Activated T-helper 9 cell treated with anti-CD3 and anti-CD28 coated beads, Interleukin-2, amount 50 U/mL, for 16 hours (primary cell): Measurements from ENCODE around the gene DDI2.
"Not testable (repeated sequence)": the region's sequence is repeated elsewhere in the genome, so short reads cannot be mapped to it uniquely, and the experiment has no call there.

Source experiments
- DNase-seq: peaks from one replicate; pipeline ENCODE4 v3.0.0-alpha.2; 2020; ENCODE audit warnings: low read depth

Gene DDI2

GRCh38 chr1:15636436-15636835 is 19.2 kb downstream of the DDI2 start:
- no peak for DNase-seq

GRCh38 chr1:15637826-15638225 is 20.6 kb downstream of the DDI2 start:
- no peak for DNase-seq

- DNase-seq = no peak
Measured at GRCh38 chr1:15639262-15639661, 22.0 kb downstream of the DDI2 start.

- DNase-seq = no peak
Measured at GRCh38 chr1:15639931-15640330, 22.7 kb downstream of the DDI2 start.

GRCh38 chr1:15640667-15641066 is 23.4 kb downstream of the DDI2 start:
- no peak for DNase-seq

GRCh38 chr1:15649937-15650336 is 32.7 kb downstream of the DDI2 start:
- no peak for DNase-seq

GRCh38 chr1:15650433-15650832 is 33.2 kb downstream of the DDI2 start:
- no peak for DNase-seq

- not testable (repeated sequence) for DNase-seq
Measured at GRCh38 chr1:15652130-15652529, 34.9 kb downstream of the DDI2 start.

- DNase-seq = no peak
Measured at GRCh38 chr1:15654091-15654690, 36.9 kb downstream of the DDI2 start.

- no peak for DNase-seq
Measured at GRCh38 chr1:15656464-15656863, 39.2 kb downstream of the DDI2 start.

GRCh38 chr1:15657021-15657420 is 39.8 kb downstream of the DDI2 start:
- DNase-seq = no peak

GRCh38 chr1:15660151-15660550 is 42.9 kb downstream of the DDI2 start:
- DNase-seq = no peak

- DNase-seq = no peak
Measured at GRCh38 chr1:15662477-15662876, 45.2 kb downstream of the DDI2 start.

- DNase-seq = no peak
Measured at GRCh38 chr1:15663925-15664324, 46.7 kb downstream of the DDI2 start.

- DNase-seq = no peak
Measured at GRCh38 chr1:15667362-15667761, 50.1 kb downstream of the DDI2 start.

- DNase-seq = no peak
Measured at GRCh38 chr1:15668089-15668754, 51.0 kb downstream of the DDI2 start.

GRCh38 chr1:15669074-15669473 is 51.8 kb downstream of the DDI2 start:
- DNase-seq = no peak

- DNase-seq = no peak
Measured at GRCh38 chr1:15669864-15670263, 52.6 kb downstream of the DDI2 start.

- no peak for DNase-seq
Measured at GRCh38 chr1:15671430-15671829, 54.2 kb downstream of the DDI2 start.

- no peak for DNase-seq
Measured at GRCh38 chr1:15674386-15675159, 57.3 kb downstream of the DDI2 start.

GRCh38 chr1:15676010-15676409 is 58.8 kb downstream of the DDI2 start:
- DNase-seq = no peak

GRCh38 chr1:15676688-15677661 is 59.7 kb downstream of the DDI2 start:
- DNase-seq = no peak
